ENCODE measurements around the gene INTS1.

Gene INTS1

GRCh38 chr7:1546274-1546908 lies 42.2 kb upstream of the INTS1 start:
- TF ChIP-seq JUND (IDR thresholded peaks at IDR 0.05; ENCODE audit: low read depth), result no peak
- DNase-seq (ENCODE audit: low read depth in 1 of 2, low spot score in 1 of 2), result no peak
- in situ Hi-C loops (cut with HindIII; ENCODE audit: low pct_unique_long_range_greater_than_20kb, low sequenced_read_pairs), result no loop called here

- in situ Hi-C loops (cut with HindIII; ENCODE audit: low pct_unique_long_range_greater_than_20kb, low sequenced_read_pairs), result no loop called here
- no peak for DNase-seq (ENCODE audit: low read depth in 1 of 2, low spot score in 1 of 2)
- TF ChIP-seq JUND (IDR thresholded peaks at IDR 0.05; ENCODE audit: low read depth), result no peak
Observed at GRCh38 chr7:1545417-1546246, 41.4 kb upstream of the INTS1 start.

GRCh38 chr7:1544896-1545416 lies 40.8 kb upstream of the INTS1 start:
- DNase-seq (ENCODE audit: low read depth in 1 of 2, low spot score in 1 of 2), result no peak
- TF ChIP-seq JUND (IDR thresholded peaks at IDR 0.05; ENCODE audit: low read depth), result no peak
- in situ Hi-C loops (cut with HindIII; ENCODE audit: low pct_unique_long_range_greater_than_20kb, low sequenced_read_pairs), result no loop called here

GRCh38 chr7:1544178-1544895 lies 40.1 kb upstream of the INTS1 start:
- in situ Hi-C loops (cut with HindIII; ENCODE audit: low pct_unique_long_range_greater_than_20kb, low sequenced_read_pairs), result no loop called here
- no peak for TF ChIP-seq JUND (IDR thresholded peaks at IDR 0.05; ENCODE audit: low read depth)

GRCh38 chr7:1543826-1544177 lies 39.6 kb upstream of the INTS1 start:
- in situ Hi-C loops (cut with HindIII; ENCODE audit: low pct_unique_long_range_greater_than_20kb, low sequenced_read_pairs), result no loop called here
- no peak for DNase-seq (ENCODE audit: low read depth in 1 of 2, low spot score in 1 of 2)
- no peak for TF ChIP-seq JUND (IDR thresholded peaks at IDR 0.05; ENCODE audit: low read depth)

More at GRCh38 chr7:1544178-1544895, 40.1 kb upstream of the INTS1 start:
- DNase-seq (ENCODE audit: low read depth in 1 of 2, low spot score in 1 of 2), result no peak

GRCh38 chr7:1542841-1543747 lies 38.9 kb upstream of the INTS1 start:
- DNase-seq (ENCODE audit: low read depth in 1 of 2, low spot score in 1 of 2), result no peak
- in situ Hi-C loops (cut with HindIII; ENCODE audit: low pct_unique_long_range_greater_than_20kb, low sequenced_read_pairs), result no loop called here
- TF ChIP-seq JUND (IDR thresholded peaks at IDR 0.05; ENCODE audit: low read depth), result no peak; the same call in 1 of the 2 replicates

GRCh38 chr7:1542329-1542728 lies 38.1 kb upstream of the INTS1 start:
- peak; percentile 54; the same call in 1 of the 2 replicates for TF ChIP-seq JUND (IDR thresholded peaks at IDR 0.05; ENCODE audit: low read depth)
- in situ Hi-C loops (cut with HindIII; ENCODE audit: low pct_unique_long_range_greater_than_20kb, low sequenced_read_pairs), result no loop called here
- no peak for DNase-seq (ENCODE audit: low read depth in 1 of 2, low spot score in 1 of 2)

- TF ChIP-seq JUND (IDR thresholded peaks at IDR 0.05; ENCODE audit: low read depth), result no peak
- no peak for DNase-seq (ENCODE audit: low read depth in 1 of 2, low spot score in 1 of 2)
- in situ Hi-C loops (cut with HindIII; ENCODE audit: low pct_unique_long_range_greater_than_20kb, low sequenced_read_pairs), result no loop called here
Observed at GRCh38 chr7:1541431-1542162, 37.4 kb upstream of the INTS1 start.

GRCh38 chr7:1540776-1541271 lies 36.6 kb upstream of the INTS1 start:
- in situ Hi-C loops (cut with HindIII; ENCODE audit: low pct_unique_long_range_greater_than_20kb, low sequenced_read_pairs), result no loop called here
- no peak for TF ChIP-seq JUND (IDR thresholded peaks at IDR 0.05; ENCODE audit: low read depth)
- no peak for DNase-seq (ENCODE audit: low read depth in 1 of 2, low spot score in 1 of 2)

GRCh38 chr7:1539882-1540775 lies 35.9 kb upstream of the INTS1 start:
- no peak for DNase-seq (ENCODE audit: low read depth in 1 of 2, low spot score in 1 of 2)
- in situ Hi-C loops (cut with HindIII; ENCODE audit: low pct_unique_long_range_greater_than_20kb, low sequenced_read_pairs), result no loop called here
- TF ChIP-seq JUND (IDR thresholded peaks at IDR 0.05; ENCODE audit: low read depth), result no peak
